CD4-positive, alpha-beta T cell (primary cell): ENCODE measurements around the gene LCA5L. TPM values are rescaled to one million over a fixed set of nuclear protein-coding genes. Genes with fewer than 3 reads are reported as not detected.

Source experiments
- ATAC-seq: fragments of 200-7000 bp; cut with Tn5 transposase; one replicate; pipeline ENCODE4 v1.10.0; 2022; ENCODE audit warnings: mild to moderate bottlenecking; ENCODE audit not compliant: poor library complexity
- CTCF ChIA-PET: fragments of 350-600 bp; sonication (Branson Sonifier 250); formaldehyde crosslinking; loops from one replicate; lab custom pipeline; 2021; ENCODE audit warnings: antibody characterized with exemption, inconsistent platforms; lab: Charles Lee
- POLR2A ChIA-PET: fragments of 350-600 bp; sonication (Branson Sonifier 250); formaldehyde crosslinking; loops from one replicate; lab custom pipeline; 2021; ENCODE audit warnings: antibody characterized with exemption, inconsistent platforms; lab: Charles Lee
- DNase-seq, 14 experiments: peaks; one replicate each; pipeline ENCODE4 v3.0.0-alpha.2; 2013 to 2020; ENCODE audit warnings: mixed read lengths in 2 of 14
- H3K27ac ChIP-seq, 2 donors: one replicate each; pipeline versions ENCODE4 v1.5.1 to v1.7.0; 2013; ENCODE audit warnings: low read length in 2 of 2, low read depth in 1 of 2, mild to moderate bottlenecking in 1 of 2
- H3K27me3 ChIP-seq, 2 experiments: 1 replicate in 1 of 2; 2 replicates in 1 of 2; pipeline versions ENCODE4 v1.6.1 to v1.7.0; 2013; ENCODE audit warnings: low read length in 2 of 2, control low read depth in 1 of 2, mild to moderate bottlenecking in 1 of 2, moderate library complexity in 1 of 2; ENCODE audit not compliant: insufficient read depth in 2 of 2, control insufficient read depth in 1 of 2
- H3K36me3 ChIP-seq: one replicate; pipeline ENCODE4 v1.6.1; 2013; ENCODE audit warnings: low read length, control low read depth; ENCODE audit not compliant: insufficient read depth
- H3K4me1 ChIP-seq: one replicate; pipeline ENCODE4 v1.6.1; 2013; ENCODE audit warnings: low read length, control low read depth; ENCODE audit not compliant: insufficient read depth
- H3K4me3 ChIP-seq: one replicate; pipeline ENCODE4 v1.5.1; 2013; ENCODE audit warnings: mild to moderate bottlenecking, low read length, moderate library complexity
- H3K9me3 ChIP-seq, 2 experiments: 1 replicate in 1 of 2; 2 replicates in 1 of 2; pipeline versions ENCODE4 v1.6.1 to v1.7.0; 2013; ENCODE audit warnings: low read length in 2 of 2, mild to moderate bottlenecking in 2 of 2, control low read depth in 1 of 2, moderate library complexity in 1 of 2; ENCODE audit not compliant: control insufficient read depth in 1 of 2, insufficient read depth in 1 of 2
- H3K27ac Mint-ChIP-seq: one replicate; pipeline ENCODE4 v1.8.0; 2020; ENCODE audit warnings: mixed read lengths
- H3K27me3 Mint-ChIP-seq: one replicate; pipeline ENCODE4 v1.8.0; 2021; ENCODE audit warnings: mixed read lengths
- H3K36me3 Mint-ChIP-seq: one replicate; pipeline ENCODE4 v1.8.0; 2021; ENCODE audit warnings: low read depth, mixed read lengths
- H3K4me1 Mint-ChIP-seq: one replicate; pipeline ENCODE4 v1.8.0; 2021; ENCODE audit warnings: low read depth, mixed read lengths
- H3K4me3 Mint-ChIP-seq: one replicate; pipeline ENCODE4 v1.8.0; 2020; ENCODE audit warnings: mild to moderate bottlenecking, mixed read lengths
- H3K9me3 Mint-ChIP-seq: one replicate; pipeline ENCODE4 v1.8.0; 2020; ENCODE audit warnings: mixed read lengths
- CTCF ChIP-seq: fragments of 200-600 bp; IDR thresholded peaks from one replicate; pipeline ENCODE4 v1.8.0; 2022; ENCODE audit warnings: antibody characterized with exemption, mild to moderate bottlenecking
- intact Hi-C, 2 experiments: fragments of 100-400 bp; cut with DNase I in 1 of 2; cut with micrococcal nuclease in 1 of 2; formaldehyde crosslinking; loops; one replicate each; pipeline versions ENCODE4 v1.15.1 to v1.9.0; 2023 to 2025; cut with DNase I, micrococcal nuclease
- total RNA-seq, 174 experiments: library from RNA in 2 of 174; stranded (reverse) in 2 of 174; gene quantifications; one replicate each; pipeline ENCODE4 v1.2.3 and lab custom pipeline; 2021 to 2026

LCA5L gene
- total RNA-seq, 2 experiments from 2014 or later: 0.17 TPM; not detected in 1

GRCh38 chr21:39472786-39473185, 27.2 kb upstream of the LCA5L start:
- intact Hi-C loops: loop anchor here in 1 of 2 experiments (5.0 kb wide), 1 partner anchor 610 kb away; no protein-coding TSS in a partner anchor
- Mint-ChIP-seq H3K4me3 (no peak overlapping the region), H3K4me1 (no peaks in the 10 kb centered on the region), H3K36me3 (no peaks in the 10 kb centered on the region), H3K27me3 (no peaks in the 10 kb centered on the region), H3K9me3 (no peaks in the 10 kb centered on the region), H3K27ac (no peak overlapping the region)
- TF ChIP-seq CTCF: no peak
- CTCF ChIA-PET: no interaction called here
- Histone ChIP-seq H3K27ac (no peak overlapping the region), H3K4me1 (no peaks in the 10 kb centered on the region), H3K9me3 (no peaks in the 10 kb centered on the region), H3K27me3 (no peaks in the 10 kb centered on the region), H3K4me3 (no peak overlapping the region), H3K36me3 (no peaks in the 10 kb centered on the region)
- ATAC-seq: no peak
- POLR2A ChIA-PET: no interaction called here
- no peak for DNase-seq

GRCh38 chr21:39471598-39471997, 26.0 kb upstream of the LCA5L start:
- ChIA-PET POLR2A (no interaction called here), CTCF (no interaction called here)
- H3K9me3 Mint-ChIP-seq: no peaks in the 10 kb centered on the region
- DNase-seq (no peak), ATAC-seq (no peak)
- H3K4me3 Mint-ChIP-seq: no peak overlapping the region
- no peak for TF ChIP-seq CTCF
- no peak overlapping the region for H3K4me3 ChIP-seq
- intact Hi-C loops: loop anchor here in 1 of 2 experiments (5.0 kb wide), 1 partner anchor 609 kb away; no protein-coding TSS in a partner anchor
- H3K36me3 Mint-ChIP-seq: no peaks in the 10 kb centered on the region
- no peaks in the 10 kb centered on the region for H3K9me3 ChIP-seq
- H3K27ac ChIP-seq: no peak overlapping the region
- H3K27me3 ChIP-seq: no peaks in the 10 kb centered on the region
- H3K36me3 ChIP-seq: no peaks in the 10 kb centered on the region
- no peaks in the 10 kb centered on the region for H3K4me1 Mint-ChIP-seq
- H3K4me1 ChIP-seq: no peaks in the 10 kb centered on the region
- H3K27ac Mint-ChIP-seq: no peak overlapping the region
- H3K27me3 Mint-ChIP-seq: no peaks in the 10 kb centered on the region

GRCh38 chr21:39468559-39468958, 23.0 kb upstream of the LCA5L start:
- H3K4me3 ChIP-seq: no peak overlapping the region
- no peak for DNase-seq
- H3K27ac Mint-ChIP-seq: no peak overlapping the region
- no peak for TF ChIP-seq CTCF
- ATAC-seq: no peak
- ChIA-PET POLR2A (no interaction called here), CTCF (no interaction called here)
- H3K4me1 ChIP-seq: no peaks in the 10 kb centered on the region
- no peaks in the 10 kb centered on the region for H3K27me3 ChIP-seq
- no peak overlapping the region for H3K27ac ChIP-seq
- no peaks in the 10 kb centered on the region for H3K9me3 ChIP-seq
- no peaks in the 10 kb centered on the region for H3K27me3 Mint-ChIP-seq
- intact Hi-C loops: no loop called here
- no peaks in the 10 kb centered on the region for H3K36me3 Mint-ChIP-seq
- H3K4me1 Mint-ChIP-seq: no peaks in the 10 kb centered on the region
- H3K4me3 Mint-ChIP-seq: no peak overlapping the region
- no peaks in the 10 kb centered on the region for H3K9me3 Mint-ChIP-seq
- no peaks in the 10 kb centered on the region for H3K36me3 ChIP-seq
